H54 (cell line): ENCODE measurements around the gene RYK.
"Not testable (repeated sequence)": the region's sequence is repeated elsewhere in the genome, so short reads cannot be mapped to it uniquely, and the experiment has no call there.

Source experiments
- DNase-seq: peaks from one replicate; pipeline ENCODE4 v3.0.0; 2011; ENCODE audit warnings: low spot score, mixed read lengths; ENCODE audit not compliant: insufficient read length
- FAIRE-seq: peaks from 3 replicates; lab custom pipeline; 2011; peaks lifted over from hg19 to GRCh38; lab: Jason Lieb, UNC
- POLR2A ChIP-seq: IDR thresholded peaks from 2 replicates; pipeline ENCODE4 v1.6.1; 2011; ENCODE audit warnings: low read depth, mild to moderate bottlenecking, low read length

RYK gene

GRCh38 chr3:134216851-134217250 is 33.8 kb downstream of the RYK start:
- DNase-seq = no peak
- no peak for FAIRE-seq
- TF ChIP-seq POLR2A = no peak

DNA sequence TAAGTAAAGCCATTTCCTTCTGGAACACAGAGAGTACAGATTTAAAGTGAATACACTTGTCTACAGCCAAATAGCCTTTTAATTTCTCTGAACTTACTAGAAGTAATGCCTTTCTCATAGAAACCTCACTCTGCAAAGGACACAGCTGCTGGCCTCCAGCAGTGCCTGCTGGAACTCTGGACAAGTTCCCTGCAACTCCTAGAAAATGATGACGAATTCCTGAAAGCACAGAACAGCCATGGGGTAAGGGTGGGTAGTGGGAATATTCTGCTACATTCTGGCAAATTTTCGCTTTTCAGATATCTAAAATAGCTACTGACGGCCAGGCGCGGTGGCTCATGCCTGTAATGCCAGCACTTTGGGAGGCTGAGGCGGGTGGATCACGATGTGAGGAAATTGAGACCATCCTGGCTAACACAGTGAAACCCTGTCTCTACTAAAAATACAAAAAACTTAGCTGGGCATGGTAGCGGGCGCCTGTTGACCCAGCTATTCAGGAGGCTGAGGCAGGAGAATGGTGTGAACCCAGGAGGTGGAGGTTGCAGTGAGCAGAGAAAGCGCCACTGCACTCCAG is 34.4 kb downstream of the RYK start:
- TF ChIP-seq POLR2A = no peak
- DNase-seq = no peak
- FAIRE-seq = no peak

DNA sequence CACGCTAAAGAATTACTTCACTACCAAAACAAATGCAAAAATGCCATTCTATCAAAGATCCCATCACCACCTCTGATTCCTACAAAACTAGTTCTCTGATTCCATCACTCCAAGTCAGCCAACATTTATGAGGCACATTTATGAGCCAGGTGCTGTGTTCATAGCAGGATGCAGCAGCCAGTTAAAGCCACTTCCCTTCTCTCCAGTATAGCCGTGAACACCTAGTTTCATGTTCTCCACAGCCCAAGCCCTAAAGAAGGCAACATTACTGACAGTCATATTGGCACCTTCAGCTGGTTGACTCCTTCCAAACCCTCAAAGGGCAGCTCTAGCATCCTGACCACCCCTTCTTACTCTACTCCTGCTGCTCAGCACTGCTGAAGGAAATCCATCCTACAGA is 36.4 kb downstream of the RYK start:
- no peak for DNase-seq
- no peak for TF ChIP-seq POLR2A
- no peak for FAIRE-seq

DNA sequence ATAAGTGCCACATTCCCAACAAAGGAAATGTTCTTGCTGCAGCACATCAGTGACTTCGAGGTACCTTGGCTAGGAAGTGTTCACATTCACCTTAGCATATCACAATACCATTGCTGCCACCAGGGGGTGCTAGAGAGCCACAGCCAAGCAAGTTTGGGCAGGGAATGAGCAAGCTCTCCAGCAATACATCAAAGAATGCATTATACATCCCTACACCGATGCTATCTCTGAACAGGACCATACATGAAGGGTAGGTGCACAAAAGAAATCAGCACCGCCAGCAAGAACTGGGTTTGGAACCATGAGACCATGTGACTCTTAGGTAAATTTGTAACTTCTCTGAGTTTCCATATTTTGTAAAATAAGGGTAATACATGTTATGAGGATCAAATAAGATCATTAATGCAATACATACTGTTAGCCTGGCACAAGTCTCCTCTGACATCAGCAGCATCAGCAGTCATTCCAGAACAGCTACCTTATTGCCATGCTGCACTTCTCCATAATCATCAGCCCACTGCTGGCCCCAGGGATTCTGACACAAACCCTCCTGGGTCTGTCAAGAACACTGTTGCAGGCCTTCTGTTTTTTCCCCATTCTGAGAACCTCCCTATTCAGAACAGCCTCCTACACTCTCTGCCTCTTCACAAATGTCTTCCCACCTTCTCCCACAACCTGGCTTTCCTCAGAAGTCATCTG is 37.5 kb downstream of the RYK start:
- TF ChIP-seq POLR2A = no peak
- peak; percentile 93 for FAIRE-seq
- peak; percentile 36 for DNase-seq

GRCh38 chr3:134211797-134212196 is 38.9 kb downstream of the RYK start:
- FAIRE-seq (peak; percentile 53), DNase-seq (no peak)
- no peak for TF ChIP-seq POLR2A

GRCh38 chr3:134205451-134205850 is 45.2 kb downstream of the RYK start:
- no peak for TF ChIP-seq POLR2A
- no peak for FAIRE-seq
- no peak for DNase-seq

GRCh38 chr3:134201201-134202130 is 49.2 kb downstream of the RYK start:
- TF ChIP-seq POLR2A = no peak
- FAIRE-seq (peak; percentile 92), DNase-seq (peak; percentile 20)

- not testable (repeated sequence) for DNase-seq
These were observed 50.8 kb downstream of the RYK start for GRCh38 chr3:134199880-134200279.

GRCh38 chr3:134199240-134199639 is 51.4 kb downstream of the RYK start:
- no peak for FAIRE-seq
- TF ChIP-seq POLR2A = no peak

More at GRCh38 chr3:134199880-134200279, 50.8 kb downstream of the RYK start:
- FAIRE-seq = not testable (repeated sequence)

GRCh38 chr3:134198414-134198813 is 52.2 kb downstream of the RYK start:
- no peak for DNase-seq
- no peak for TF ChIP-seq POLR2A
- no peak for FAIRE-seq

More at GRCh38 chr3:134199240-134199639, 51.4 kb downstream of the RYK start:
- DNase-seq = no peak

DNA sequence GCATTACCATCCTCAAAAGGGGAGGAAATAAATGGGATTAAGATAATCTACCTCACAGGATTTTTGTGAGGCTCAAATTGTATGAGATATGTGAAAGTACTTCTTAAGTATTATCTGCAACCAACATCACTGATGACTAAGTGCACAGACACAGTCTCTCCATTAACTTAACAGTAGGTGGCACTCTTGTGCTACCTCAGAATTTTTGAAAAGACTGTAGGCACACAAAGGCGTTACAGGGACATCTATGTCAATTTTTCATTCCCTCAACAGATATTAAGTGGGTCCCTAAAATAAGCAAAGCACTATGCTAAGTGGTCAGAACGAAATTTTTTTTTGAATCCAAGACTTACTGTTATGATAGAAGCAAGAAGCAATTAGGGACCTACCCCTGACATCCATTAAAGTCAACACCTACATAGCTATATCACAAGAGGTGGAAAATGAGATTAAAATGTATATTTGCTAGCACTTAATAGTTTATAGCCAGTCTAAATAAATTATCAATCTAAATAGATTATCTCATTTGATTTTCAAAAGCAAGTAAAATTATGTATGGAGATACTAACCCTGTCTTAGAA is 52.9 kb downstream of the RYK start:
- FAIRE-seq = peak; percentile 85
- DNase-seq = peak; percentile 53
- no peak for TF ChIP-seq POLR2A

DNA sequence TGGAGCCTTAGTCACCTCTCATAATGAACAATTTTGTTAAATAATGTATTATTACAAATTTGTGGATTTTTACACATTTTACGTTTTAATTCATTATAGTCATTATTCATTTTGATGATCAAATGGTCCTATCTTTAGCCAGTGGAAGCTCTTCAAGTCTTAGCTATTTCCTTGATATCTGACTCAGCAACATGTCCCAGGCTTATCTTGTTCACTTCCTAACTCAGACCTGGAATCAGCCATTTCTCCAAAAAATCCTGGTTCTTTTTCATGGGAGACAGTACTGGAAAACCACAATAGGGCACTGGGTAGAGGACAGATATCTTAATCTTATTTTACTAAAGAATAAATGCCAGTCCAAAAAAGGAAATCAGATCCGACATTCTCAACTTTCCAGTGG is 56.4 kb downstream of the RYK start:
- FAIRE-seq (no peak), DNase-seq (no peak)
- TF ChIP-seq POLR2A = no peak

GRCh38 chr3:134190250-134190649 is 60.4 kb downstream of the RYK start:
- FAIRE-seq (no peak), DNase-seq (no peak)
- TF ChIP-seq POLR2A = no peak

GRCh38 chr3:134189849-134190248 is 60.8 kb downstream of the RYK start:
- no peak for TF ChIP-seq POLR2A
- peak; percentile 30 for FAIRE-seq
- no peak for DNase-seq
